Activated CD4-positive, alpha-beta T cell treated with anti-CD3 and anti-CD28 coated beads, Interleukin-2, amount 10 ng/mL, durations not matched to agents 24 days and 14 days (primary cell): ENCODE data around the gene HES4. TPM values are rescaled to one million over a fixed set of nuclear protein-coding genes. Genes with fewer than 3 reads are reported as not detected.

ENCODE experiments used
- DNase-seq: peaks from one replicate; pipeline ENCODE4 v3.0.0; 2022
- H3K27ac Mint-ChIP-seq: one replicate; pipeline ENCODE4 v1.8.0; 2022; ENCODE audit warnings: mild to moderate bottlenecking, mixed read lengths
- H3K27me3 Mint-ChIP-seq: one replicate; pipeline ENCODE4 v1.8.0; 2022; ENCODE audit warnings: mixed read lengths
- H3K36me3 Mint-ChIP-seq: one replicate; pipeline ENCODE4 v1.8.0; 2022; ENCODE audit warnings: low read depth, mild to moderate bottlenecking, mixed read lengths
- H3K4me1 Mint-ChIP-seq: one replicate; pipeline ENCODE4 v1.8.0; 2021; ENCODE audit warnings: mixed read lengths
- H3K4me3 Mint-ChIP-seq: one replicate; pipeline ENCODE4 v1.8.0; 2022; ENCODE audit warnings: mild to moderate bottlenecking, moderate library complexity, mixed read lengths
- H3K9me3 Mint-ChIP-seq: one replicate; pipeline ENCODE4 v1.8.0; 2021; ENCODE audit warnings: mixed read lengths
- intact Hi-C: fragments of 100-400 bp; cut with micrococcal nuclease; formaldehyde crosslinking; loops from one replicate; pipeline ENCODE4 v1.15.1; 2023
- total RNA-seq: library from RNA; stranded (reverse); gene quantifications from 2 replicates; pipeline ENCODE4 v1.2.3, GENCODE V29; 2022

Gene HES4
- 2.8 and 5.0 TPM in 2 replicates for total RNA-seq

GRCh38 chr1:999725-1000356, at the start of gene HES4:
Gene HES4, minus strand, starts transcription at chr1:1000097. Its CDS starts 124 bp downstream, at chr1:999973.
- Mint-ChIP-seq H3K27me3 (peaks cover 35% of the 10 kb centered on the region), H3K36me3 (no peaks in the 10 kb centered on the region), H3K27ac (peak within 1 kb of the TSS; percentile 89), H3K4me3 (peak within 1 kb of the TSS; percentile 66), H3K9me3 (no peaks in the 10 kb centered on the region), H3K4me1 (peaks cover 9% of the 10 kb centered on the region)
- peak; percentile 90 for DNase-seq
- intact Hi-C loops = loop anchor here (5.0 kb wide), 1 partner anchor 62 kb away; no protein-coding TSS in a partner anchor

GRCh38 chr1:1048765-1049164, 48.9 kb upstream of the HES4 start:
- H3K36me3 Mint-ChIP-seq = peaks cover 3% of the 10 kb centered on the region
- no peaks in the 10 kb centered on the region for H3K9me3 Mint-ChIP-seq
- no peaks in the 10 kb centered on the region for H3K27me3 Mint-ChIP-seq
- DNase-seq = no peak
- no peak overlapping the region for H3K27ac Mint-ChIP-seq
- H3K4me1 Mint-ChIP-seq = no peaks in the 10 kb centered on the region
- H3K4me3 Mint-ChIP-seq = no peak overlapping the region
- intact Hi-C loops = no loop called here

- Mint-ChIP-seq H3K4me1 (no peaks in the 10 kb centered on the region), H3K4me3 (no peak overlapping the region), H3K27me3 (no peaks in the 10 kb centered on the region), H3K27ac (no peak overlapping the region), H3K9me3 (no peaks in the 10 kb centered on the region), H3K36me3 (peaks cover 3% of the 10 kb centered on the region)
- intact Hi-C loops = no loop called here
- DNase-seq = no peak
These were observed 48.1 kb upstream of the HES4 start for GRCh38 chr1:1047963-1048362.

GRCh38 chr1:1047407-1047806, 47.5 kb upstream of the HES4 start:
- Mint-ChIP-seq H3K4me3 (no peak overlapping the region), H3K9me3 (no peaks in the 10 kb centered on the region), H3K27ac (no peak overlapping the region), H3K4me1 (no peaks in the 10 kb centered on the region), H3K27me3 (no peaks in the 10 kb centered on the region), H3K36me3 (peaks cover 3% of the 10 kb centered on the region)
- no peak for DNase-seq
- intact Hi-C loops = no loop called here

- no peak for DNase-seq
- H3K27ac Mint-ChIP-seq = no peak overlapping the region
- no peak overlapping the region for H3K4me3 Mint-ChIP-seq
- no peaks in the 10 kb centered on the region for H3K4me1 Mint-ChIP-seq
- no peaks in the 10 kb centered on the region for H3K9me3 Mint-ChIP-seq
- H3K36me3 Mint-ChIP-seq = peaks cover 3% of the 10 kb centered on the region
- H3K27me3 Mint-ChIP-seq = no peaks in the 10 kb centered on the region
- intact Hi-C loops = no loop called here
These were observed 46.9 kb upstream of the HES4 start for GRCh38 chr1:1046767-1047166.

- H3K27ac Mint-ChIP-seq = no peak overlapping the region
- no peaks in the 10 kb centered on the region for H3K4me1 Mint-ChIP-seq
- H3K27me3 Mint-ChIP-seq = no peaks in the 10 kb centered on the region
- intact Hi-C loops = no loop called here
- H3K4me3 Mint-ChIP-seq = no peak overlapping the region
- H3K9me3 Mint-ChIP-seq = no peaks in the 10 kb centered on the region
- DNase-seq = no peak
- H3K36me3 Mint-ChIP-seq = peaks cover 3% of the 10 kb centered on the region
These were observed 46.3 kb upstream of the HES4 start for GRCh38 chr1:1046243-1046642.

- H3K27me3 Mint-ChIP-seq = no peaks in the 10 kb centered on the region
- no peak overlapping the region for H3K4me3 Mint-ChIP-seq
- intact Hi-C loops = no loop called here
- DNase-seq = no peak
- no peaks in the 10 kb centered on the region for H3K4me1 Mint-ChIP-seq
- H3K27ac Mint-ChIP-seq = no peak overlapping the region
- H3K9me3 Mint-ChIP-seq = no peaks in the 10 kb centered on the region
- peaks cover 2% of the 10 kb centered on the region for H3K36me3 Mint-ChIP-seq
These were observed 45.2 kb upstream of the HES4 start for GRCh38 chr1:1045129-1045528.

GRCh38 chr1:1044455-1045078, 44.7 kb upstream of the HES4 start:
- H3K27ac Mint-ChIP-seq = no peak overlapping the region
- H3K27me3 Mint-ChIP-seq = peaks cover 2% of the 10 kb centered on the region
- peaks cover 3% of the 10 kb centered on the region for H3K4me1 Mint-ChIP-seq
- H3K4me3 Mint-ChIP-seq = no peak overlapping the region
- intact Hi-C loops = no loop called here
- DNase-seq = no peak
- no peaks in the 10 kb centered on the region for H3K9me3 Mint-ChIP-seq
- H3K36me3 Mint-ChIP-seq = peaks cover 2% of the 10 kb centered on the region

- H3K27me3 Mint-ChIP-seq = peaks cover 7% of the 10 kb centered on the region
- peaks cover 2% of the 10 kb centered on the region for H3K36me3 Mint-ChIP-seq
- H3K9me3 Mint-ChIP-seq = no peaks in the 10 kb centered on the region
- no peak for DNase-seq
- intact Hi-C loops = no loop called here
- H3K4me1 Mint-ChIP-seq = peaks cover 9% of the 10 kb centered on the region
- H3K4me3 Mint-ChIP-seq = no peak overlapping the region
- H3K27ac Mint-ChIP-seq = no peak overlapping the region
These were observed 44.0 kb upstream of the HES4 start for GRCh38 chr1:1043921-1044320.

GRCh38 chr1:1043411-1043810, 43.5 kb upstream of the HES4 start:
- no peak overlapping the region for H3K4me3 Mint-ChIP-seq
- peaks cover 13% of the 10 kb centered on the region for H3K4me1 Mint-ChIP-seq
- peaks cover 12% of the 10 kb centered on the region for H3K27me3 Mint-ChIP-seq
- H3K27ac Mint-ChIP-seq = no peak overlapping the region
- H3K36me3 Mint-ChIP-seq = peaks cover 2% of the 10 kb centered on the region
- no peak for DNase-seq
- H3K9me3 Mint-ChIP-seq = no peaks in the 10 kb centered on the region
- intact Hi-C loops = no loop called here

- Mint-ChIP-seq H3K4me3 (no peak overlapping the region), H3K4me1 (peaks cover 13% of the 10 kb centered on the region), H3K9me3 (no peaks in the 10 kb centered on the region), H3K36me3 (peaks cover 2% of the 10 kb centered on the region), H3K27me3 (peaks cover 14% of the 10 kb centered on the region), H3K27ac (no peak overlapping the region)
- intact Hi-C loops = no loop called here
- DNase-seq = no peak
These were observed 42.9 kb upstream of the HES4 start for GRCh38 chr1:1042835-1043234.

- H3K27me3 Mint-ChIP-seq = peaks cover 15% of the 10 kb centered on the region
- H3K4me1 Mint-ChIP-seq = peaks cover 13% of the 10 kb centered on the region
- no peaks in the 10 kb centered on the region for H3K9me3 Mint-ChIP-seq
- intact Hi-C loops = loop anchor here (2.0 kb wide), 1 partner anchor 17 kb away; no protein-coding TSS in a partner anchor
- H3K27ac Mint-ChIP-seq = no peak overlapping the region
- no peaks in the 10 kb centered on the region for H3K36me3 Mint-ChIP-seq
- no peak for DNase-seq
- H3K4me3 Mint-ChIP-seq = peak overlapping the region; percentile 15
These were observed 42.0 kb upstream of the HES4 start for GRCh38 chr1:1041873-1042272.

- intact Hi-C loops = loop anchor here (2.0 kb wide), 1 partner anchor 18 kb away; no protein-coding TSS in a partner anchor
- DNase-seq = peak; percentile 75
- no peaks in the 10 kb centered on the region for H3K9me3 Mint-ChIP-seq
- H3K36me3 Mint-ChIP-seq = no peaks in the 10 kb centered on the region
- peaks cover 16% of the 10 kb centered on the region for H3K27me3 Mint-ChIP-seq
- H3K4me3 Mint-ChIP-seq = no peak overlapping the region
- H3K4me1 Mint-ChIP-seq = peaks cover 13% of the 10 kb centered on the region
- no peak overlapping the region for H3K27ac Mint-ChIP-seq
These were observed 41.2 kb upstream of the HES4 start for GRCh38 chr1:1041092-1041523.
